ENCODE measurements around the gene TTC8.
"Not testable (repeated sequence)": the region's sequence is repeated elsewhere in the genome, so short reads cannot be mapped to it uniquely, and the experiment has no call there.

TTC8 gene

GRCh38 chr14:88824314-88825077 is at the start of gene TTC8:
TTC8 (plus strand) TSS chr14:88824651; CDS start chr14:88824708, 57 bp downstream.
- H3K9ac ChIP-seq (ENCODE audit: low read depth, low read length) = peak within 1 kb of the TSS; percentile 92
- no peaks in the 10 kb centered on the region for H3K4me1 ChIP-seq (ENCODE audit: control insufficient read depth, insufficient read depth, low read length)
- H3K9me3 ChIP-seq (ENCODE audit: control insufficient read depth, insufficient read depth, low read length) = no peaks in the 10 kb centered on the region
- H3K4me3 ChIP-seq (ENCODE audit: low read depth, low read length) = peak within 1 kb of the TSS; percentile 95
- peak within 1 kb of the TSS; percentile 89 for H3K27ac ChIP-seq (ENCODE audit: low read depth, low read length)
- peaks cover under 1% of the 10 kb centered on the region; the same call in 1 of the 2 replicates for H3K27me3 ChIP-seq (ENCODE audit: control insufficient read depth, insufficient read depth, low read length)
- no peaks in the 10 kb centered on the region for H3K36me3 ChIP-seq (ENCODE audit: control insufficient read depth, insufficient read depth, low read length)

- Histone ChIP-seq H3K27ac (ENCODE audit: low read depth, low read length) (no peak overlapping the region), H3K27me3 (ENCODE audit: control insufficient read depth, insufficient read depth, low read length) (no peaks in the 10 kb centered on the region), H3K9ac (ENCODE audit: low read depth, low read length) (no peak overlapping the region), H3K9me3 (ENCODE audit: control insufficient read depth, insufficient read depth, low read length) (no peaks in the 10 kb centered on the region), H3K4me3 (ENCODE audit: low read depth, low read length) (no peak overlapping the region), H3K36me3 (ENCODE audit: control insufficient read depth, insufficient read depth, low read length) (no peaks in the 10 kb centered on the region), H3K4me1 (ENCODE audit: control insufficient read depth, insufficient read depth, low read length) (peaks cover 6% of the 10 kb centered on the region; the same call in 1 of the 2 replicates)
These were observed 48.9 kb upstream of the TTC8 start for GRCh38 chr14:88775532-88775931.

- H3K4me3 ChIP-seq (ENCODE audit: low read depth, low read length) = no peak overlapping the region
- H3K27me3 ChIP-seq (ENCODE audit: control insufficient read depth, insufficient read depth, low read length) = peaks cover 13% of the 10 kb centered on the region
These were observed 38.5 kb upstream of the TTC8 start for GRCh38 chr14:88785911-88786310.

GRCh38 chr14:88786715-88787114 is 37.7 kb upstream of the TTC8 start:
- Histone ChIP-seq H3K4me1 (ENCODE audit: control insufficient read depth, insufficient read depth, low read length) (no peaks in the 10 kb centered on the region; the same call in 1 of the 2 replicates), H3K27ac (ENCODE audit: low read depth, low read length) (no peak overlapping the region), H3K4me3 (ENCODE audit: low read depth, low read length) (no peak overlapping the region), H3K9me3 (ENCODE audit: control insufficient read depth, insufficient read depth, low read length) (peaks cover 18% of the 10 kb centered on the region), H3K36me3 (ENCODE audit: control insufficient read depth, insufficient read depth, low read length) (no peaks in the 10 kb centered on the region), H3K9ac (ENCODE audit: low read depth, low read length) (no peak overlapping the region), H3K27me3 (ENCODE audit: control insufficient read depth, insufficient read depth, low read length) (peaks cover 21% of the 10 kb centered on the region)

More at GRCh38 chr14:88785911-88786310, 38.5 kb upstream of the TTC8 start:
- Histone ChIP-seq H3K9me3 (ENCODE audit: control insufficient read depth, insufficient read depth, low read length) (peaks cover 18% of the 10 kb centered on the region), H3K4me1 (ENCODE audit: control insufficient read depth, insufficient read depth, low read length) (no peaks in the 10 kb centered on the region), H3K36me3 (ENCODE audit: control insufficient read depth, insufficient read depth, low read length) (no peaks in the 10 kb centered on the region), H3K27ac (ENCODE audit: low read depth, low read length) (no peak overlapping the region), H3K9ac (ENCODE audit: low read depth, low read length) (no peak overlapping the region)

- not testable (repeated sequence) for H3K27ac ChIP-seq (ENCODE audit: low read depth, low read length); H3K9me3 ChIP-seq (ENCODE audit: control insufficient read depth, insufficient read depth, low read length); H3K4me1 ChIP-seq (ENCODE audit: control insufficient read depth, insufficient read depth, low read length); H3K36me3 ChIP-seq (ENCODE audit: control insufficient read depth, insufficient read depth, low read length); H3K4me3 ChIP-seq (ENCODE audit: low read depth, low read length); H3K9ac ChIP-seq (ENCODE audit: low read depth, low read length)
- H3K27me3 ChIP-seq (ENCODE audit: control insufficient read depth, insufficient read depth, low read length) = peaks cover 44% of the 10 kb centered on the region
These were observed 34.9 kb upstream of the TTC8 start for GRCh38 chr14:88789573-88789972.

- no peaks in the 10 kb centered on the region for H3K9me3 ChIP-seq (ENCODE audit: control insufficient read depth, insufficient read depth, low read length)
- H3K9ac ChIP-seq (ENCODE audit: low read depth, low read length) = no peak overlapping the region
- H3K27me3 ChIP-seq (ENCODE audit: control insufficient read depth, insufficient read depth, low read length) = peaks cover 44% of the 10 kb centered on the region
- no peak overlapping the region for H3K4me3 ChIP-seq (ENCODE audit: low read depth, low read length)
- H3K36me3 ChIP-seq (ENCODE audit: control insufficient read depth, insufficient read depth, low read length) = no peaks in the 10 kb centered on the region
- H3K4me1 ChIP-seq (ENCODE audit: control insufficient read depth, insufficient read depth, low read length) = no peaks in the 10 kb centered on the region; the same call in 1 of the 2 replicates
- H3K27ac ChIP-seq (ENCODE audit: low read depth, low read length) = no peak overlapping the region
These were observed 33.8 kb upstream of the TTC8 start for GRCh38 chr14:88790501-88791251.

GRCh38 chr14:88791252-88791621 is 33.2 kb upstream of the TTC8 start:
- Histone ChIP-seq H3K27ac (ENCODE audit: low read depth, low read length) (no peak overlapping the region), H3K4me3 (ENCODE audit: low read depth, low read length) (peak overlapping the region; percentile 67; the same call in 1 of the 2 replicates), H3K4me1 (ENCODE audit: control insufficient read depth, insufficient read depth, low read length) (no peaks in the 10 kb centered on the region; the same call in 1 of the 2 replicates), H3K9me3 (ENCODE audit: control insufficient read depth, insufficient read depth, low read length) (no peaks in the 10 kb centered on the region), H3K27me3 (ENCODE audit: control insufficient read depth, insufficient read depth, low read length) (peaks cover 44% of the 10 kb centered on the region), H3K9ac (ENCODE audit: low read depth, low read length) (no peak overlapping the region), H3K36me3 (ENCODE audit: control insufficient read depth, insufficient read depth, low read length) (no peaks in the 10 kb centered on the region)

GRCh38 chr14:88791629-88792472 is 32.6 kb upstream of the TTC8 start:
- peak overlapping the region; percentile 67 for H3K4me3 ChIP-seq (ENCODE audit: low read depth, low read length)
- no peaks in the 10 kb centered on the region for H3K9me3 ChIP-seq (ENCODE audit: control insufficient read depth, insufficient read depth, low read length)
- no peaks in the 10 kb centered on the region; the same call in 1 of the 2 replicates for H3K4me1 ChIP-seq (ENCODE audit: control insufficient read depth, insufficient read depth, low read length)
- H3K27ac ChIP-seq (ENCODE audit: low read depth, low read length) = no peak overlapping the region
- H3K9ac ChIP-seq (ENCODE audit: low read depth, low read length) = no peak overlapping the region
- peaks cover 44% of the 10 kb centered on the region for H3K27me3 ChIP-seq (ENCODE audit: control insufficient read depth, insufficient read depth, low read length)
- no peaks in the 10 kb centered on the region for H3K36me3 ChIP-seq (ENCODE audit: control insufficient read depth, insufficient read depth, low read length)

- H3K36me3 ChIP-seq (ENCODE audit: control insufficient read depth, insufficient read depth, low read length) = no peaks in the 10 kb centered on the region
- H3K9ac ChIP-seq (ENCODE audit: low read depth, low read length) = 0 out of 2 replicates have a peak within 1 kb of the TSS, but pooled peaks have one; percentile 53
- no peaks in the 10 kb centered on the region for H3K9me3 ChIP-seq (ENCODE audit: control insufficient read depth, insufficient read depth, low read length)
- H3K4me3 ChIP-seq (ENCODE audit: low read depth, low read length) = peak within 1 kb of the TSS; percentile 67
- no peaks in the 10 kb centered on the region; the same call in 1 of the 2 replicates for H3K4me1 ChIP-seq (ENCODE audit: control insufficient read depth, insufficient read depth, low read length)
- peaks cover 44% of the 10 kb centered on the region for H3K27me3 ChIP-seq (ENCODE audit: control insufficient read depth, insufficient read depth, low read length)
- peak within 1 kb of the TSS; percentile 27 for H3K27ac ChIP-seq (ENCODE audit: low read depth, low read length)
These were observed 31.8 kb upstream of the TTC8 start, which contains the start of gene EML5 for GRCh38 chr14:88792473-88793258. EML5 (minus strand) TSS chr14:88792953; CDS start chr14:88792503, 450 bp downstream.

GRCh38 chr14:88793259-88793625 is 31.2 kb upstream of the TTC8 start:
- H3K27me3 ChIP-seq (ENCODE audit: control insufficient read depth, insufficient read depth, low read length) = peaks cover 44% of the 10 kb centered on the region
- peak overlapping the region; percentile 27 for H3K27ac ChIP-seq (ENCODE audit: low read depth, low read length)
- peak overlapping the region; percentile 67 for H3K4me3 ChIP-seq (ENCODE audit: low read depth, low read length)
- no peak overlapping the region for H3K9ac ChIP-seq (ENCODE audit: low read depth, low read length)
- H3K4me1 ChIP-seq (ENCODE audit: control insufficient read depth, insufficient read depth, low read length) = no peaks in the 10 kb centered on the region; the same call in 1 of the 2 replicates
- H3K9me3 ChIP-seq (ENCODE audit: control insufficient read depth, insufficient read depth, low read length) = no peaks in the 10 kb centered on the region
- no peaks in the 10 kb centered on the region for H3K36me3 ChIP-seq (ENCODE audit: control insufficient read depth, insufficient read depth, low read length)
